Adrenal gland (tissue), 12 donors: ENCODE measurements around the gene TEAD3. TPM values are rescaled to one million over a fixed set of nuclear protein-coding genes. Genes with fewer than 3 reads are reported as not detected.
"Not testable (repeated sequence)": the region's sequence is repeated elsewhere in the genome, so short reads cannot be mapped to it uniquely, and the experiment has no call there.

Experiments
- DNase-seq, 7 donors: peaks; one replicate each; pipeline ENCODE4 v3.0.0-alpha.2; 2019 to 2020
- H3K27ac ChIP-seq, 5 donors: fragments of 200-600 bp; sonication (generic) in 4 of 5; 1 replicate in 3 of 5; 2 replicates in 2 of 5; pipeline versions ENCODE4 v1.5.1 to v1.8.0; 2016 to 2020; ENCODE audit warnings: mild to moderate bottlenecking in 1 of 5
- H3K27me3 ChIP-seq: fragments of 200-600 bp; 2 replicates; pipeline ENCODE4 v1.8.0; 2021
- H3K36me3 ChIP-seq, 2 donors: fragments of 200-600 bp; replicated peaks in 1 of 2; 1 replicate in 1 of 2; 2 replicates in 1 of 2; pipeline versions ENCODE4 v1.5.1 to v1.8.0; 2018 to 2022
- H3K4me1 ChIP-seq, 2 donors: fragments of 200-600 bp; replicated peaks in 1 of 2; 1 replicate in 1 of 2; 2 replicates in 1 of 2; pipeline versions ENCODE4 v1.5.1 to v1.8.0; 2018 to 2021
- H3K4me3 ChIP-seq, 4 donors: fragments of 200-600 bp; sonication (generic) in 3 of 4; one replicate each; pipeline ENCODE4 v1.5.1; 2016 to 2018
- H3K9me3 ChIP-seq, 3 donors: fragments of 200-600 bp; sonication (generic) in 1 of 3; replicated peaks in 1 of 3; 1 replicate in 2 of 3; 2 replicates in 1 of 3; pipeline versions ENCODE4 v1.5.1 to v1.8.0; 2016 to 2021
- CTCF ChIP-seq, 6 experiments: fragments of 450-650 bp in 4 of 6; fragments of 200-600 bp in 2 of 6; sonication (generic) in 1 of 6; IDR thresholded peaks; 1 replicate in 5 of 6; 2 replicates in 1 of 6; pipeline versions ENCODE4 v1.5.1 to v1.8.0; 2016 to 2021; ENCODE audit warnings: antibody characterized with exemption in 6 of 6, mild to moderate bottlenecking in 2 of 6, moderate library complexity in 1 of 6
- POLR2A ChIP-seq, 2 donors: fragments of 450-650 bp; IDR thresholded peaks; one replicate each; pipeline ENCODE4 v1.6.1; 2017; ENCODE audit warnings: antibody characterized with exemption in 2 of 2, mild to moderate bottlenecking in 2 of 2, moderate library complexity in 1 of 2
- WGBS, 4 donors: extraction: QIAGEN DNeasy Blood & Tissue Kit in 2 of 4; methylation state at CpG; one replicate each; pipeline versions ENCODE4 v1.1.5 to v1.1.7; 2013 to 2017; 5-methylcytosine and 5-hydroxymethylcytosine counted together
- intact Hi-C, 2 donors: fragments of 100-400 bp; cut with DNase I; formaldehyde crosslinking; loops; one replicate each; pipeline versions ENCODE4 v1.14.1 to v1.15.0; 2022 to 2023
- polyA plus RNA-seq, 3 donors: library from polyadenylated mRNA; stranded (reverse); fragments of 200-250 nt in 2 of 3; fragments of 350-450 nt in 1 of 3; fragmentation: Illumina TruSeq in 1 of 3; extraction: RNeasy Lipid Tissue Mini Kit (QIAGEN cat#74804) in 1 of 3; gene quantifications; one replicate each; pipeline ENCODE4 v1.2.3, GENCODE V29; 2013 to 2014
- total RNA-seq, 9 donors: library from RNA; depleted of rRNA in 4 of 9; stranded (reverse); fragments of >200 nt in 4 of 9; fragments of 120-200 nt in 1 of 9; fragmentation: NEBNext Ultra II Directional in 1 of 9; extraction: Animal tissue kit (Norgen Biotek cat#: 25700) in 1 of 9; gene quantifications; one replicate each; pipeline versions ENCODE4 v1.1.0 to v1.2.4, GENCODE V29; 2013 to 2023
- donor health status: healthy with polysubstance abuse.
- donor health status: Bipolar disorder and iron deficiency.
- donor health status: DM: yes; HTN: yes; CAD: no.
- donor health status: DM: no; HTN: no; CAD: no.
- donor health status: DM: no; HTN: no; CAD: no.
- donor health status: DM: yes; HTN: yes; CAD: no.

The TEAD3 gene
- total and polyA plus RNA-seq, 12 donors, result 1.4 to 15.5 (median 8.7) TPM

GRCh38 chr6:35541836-35542235 is 45.0 kb upstream of the TEAD3 start:
- peak overlapping the region in 1 of 5 donors; percentile 17 for H3K27ac ChIP-seq
- no peaks in the 10 kb centered on the region for H3K9me3 ChIP-seq
- H3K27me3 ChIP-seq, result no peaks in the 10 kb centered on the region
- H3K4me3 ChIP-seq, result no peak overlapping the region
- no peak for DNase-seq
- intact Hi-C loops, result no loop called here
- no peaks in the 10 kb centered on the region for H3K4me1 ChIP-seq
- 85 to 95% (median 90%) methylated on average over 2 of the region's 2 CpGs for WGBS, 4 donors
- H3K36me3 ChIP-seq, result no peaks in the 10 kb centered on the region
- no peak for TF ChIP-seq POLR2A (IDR thresholded peaks at IDR 0.05)
- TF ChIP-seq CTCF (IDR thresholded peaks at IDR 0.05), result no peak

GRCh38 chr6:35539223-35539622 is 42.3 kb upstream of the TEAD3 start:
- Histone ChIP-seq H3K4me1 (no peaks in the 10 kb centered on the region), H3K4me3 (no peak overlapping the region), H3K9me3 (no peaks in the 10 kb centered on the region), H3K36me3 (no peaks in the 10 kb centered on the region), H3K27me3 (no peaks in the 10 kb centered on the region), H3K27ac (no peak overlapping the region)
- WGBS, 4 donors, result 72 to 86% (median 83%) methylated on average over 3 of the region's 3 CpGs
- DNase-seq, result no peak
- intact Hi-C loops, result no loop called here
- no peak for TF ChIP-seq CTCF (IDR thresholded peaks at IDR 0.05)
- TF ChIP-seq POLR2A (IDR thresholded peaks at IDR 0.05), result no peak

GRCh38 chr6:35535847-35536246 is 39.0 kb upstream of the TEAD3 start:
- intact Hi-C loops, H3K36me3 ChIP-seq, H3K9me3 ChIP-seq, H3K27ac ChIP-seq, DNase-seq, H3K27me3 ChIP-seq, H3K4me3 ChIP-seq, H3K4me1 ChIP-seq: not testable (repeated sequence)
- WGBS, 4 donors, result 79 to 93% (median 84%) methylated on average over 3 to 6 of the region's 6 CpGs

- 39 to 46% (median 45%) methylated on average over 11 of the region's 11 CpGs for WGBS, 4 donors
Measured at GRCh38 chr6:35534407-35535170, 37.7 kb upstream of the TEAD3 start.

More at GRCh38 chr6:35534407-35535170, 37.7 kb upstream of the TEAD3 start:
- Histone ChIP-seq H3K27me3 (no peaks in the 10 kb centered on the region), H3K36me3 (no peaks in the 10 kb centered on the region), H3K4me3 (no peak overlapping the region), H3K4me1 (no peaks in the 10 kb centered on the region), H3K9me3 (no peaks in the 10 kb centered on the region), H3K27ac (no peak overlapping the region)
- DNase-seq, result peak in 1 of 7 donors; percentile 57
- intact Hi-C loops, result no loop called here
- TF ChIP-seq POLR2A (IDR thresholded peaks at IDR 0.05), result no peak
- no peak for TF ChIP-seq CTCF (IDR thresholded peaks at IDR 0.05)
